ENCODE data around the gene MUTYH. TPM values are rescaled to one million over a fixed set of nuclear protein-coding genes. Genes with fewer than 3 reads are reported as not detected.

MUTYH gene
- total and polyA plus RNA-seq, 9 of the 15 experiments (the other 6 are each of a cell fraction or from before 2014, with no cell fraction given) = 3.4 to 53.5 (median 29.0) TPM

DNA sequence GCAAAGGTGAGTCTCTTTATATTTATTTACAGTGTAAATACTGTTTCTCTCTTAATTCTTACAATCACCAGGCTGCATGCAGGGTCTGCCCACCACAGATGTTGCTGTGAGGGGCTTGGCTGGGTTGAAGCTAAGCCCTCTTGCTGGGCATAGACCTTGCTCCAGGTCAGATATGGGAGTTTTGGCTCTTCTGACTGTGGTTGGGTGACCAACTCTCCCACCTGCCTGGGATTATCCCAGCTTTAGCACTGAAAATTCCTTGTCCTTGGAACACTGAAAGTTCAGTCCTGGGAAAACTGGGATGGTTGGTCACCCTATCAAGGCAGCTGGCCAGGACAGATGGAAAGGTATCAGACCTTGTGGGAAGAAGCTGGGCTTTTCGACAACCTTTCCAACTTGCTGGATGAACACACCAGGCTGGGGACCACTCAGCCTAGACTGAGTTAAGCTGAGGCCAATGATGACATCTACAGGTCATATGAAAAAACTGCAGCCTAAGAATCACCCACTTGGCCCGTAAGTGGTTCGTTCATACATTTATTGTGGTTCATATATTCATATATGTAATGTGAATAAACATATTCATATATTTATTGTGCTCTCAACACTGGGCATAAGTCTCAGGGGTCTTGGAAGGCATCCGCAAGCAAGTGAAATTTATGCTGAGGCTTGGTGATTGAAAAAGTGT, 40.1 kb downstream of the MUTYH start (continued):
- no peak for TF ChIP-seq NFRKB (IDR thresholded peaks at IDR 0.05; ENCODE audit: low read depth)
- TF ChIP-seq, protein P1, sequence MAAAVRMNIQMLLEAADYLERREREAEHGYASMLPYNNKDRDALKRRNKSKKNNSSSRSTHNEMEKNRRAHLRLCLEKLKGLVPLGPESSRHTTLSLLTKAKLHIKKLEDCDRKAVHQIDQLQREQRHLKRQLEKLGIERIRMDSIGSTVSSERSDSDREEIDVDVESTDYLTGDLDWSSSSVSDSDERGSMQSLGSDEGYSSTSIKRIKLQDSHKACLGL (CRISPR knock-in tag; IDR thresholded peaks at IDR 0.05; ENCODE audit: borderline replicate concordance, poor library complexity, severe bottlenecking) = no peak
- no peak for TF ChIP-seq ZNF551 (CRISPR knock-in tag; IDR thresholded peaks at IDR 0.05)
- TF ChIP-seq NKRF (IDR thresholded peaks at IDR 0.05; ENCODE audit: borderline replicate concordance) = no peak
- TF ChIP-seq ZNF764 (CRISPR knock-in tag; IDR thresholded peaks at IDR 0.05; ENCODE audit: low read depth) = no peak
- TF ChIP-seq BACH1 (tag; IDR thresholded peaks at IDR 0.05) = 0 out of 2 replicates have a peak, but pooled peaks have one; percentile 33
- TF ChIP-seq STAG1 (CRISPR knock-in tag; IDR thresholded peaks at IDR 0.05; ENCODE audit: borderline replicate concordance) = peak; percentile 67; the same call in 1 of the 2 replicates
- no peak for TF ChIP-seq TCF3 (CRISPR knock-in tag; IDR thresholded peaks at IDR 0.05)
- TF ChIP-seq, protein P2, sequence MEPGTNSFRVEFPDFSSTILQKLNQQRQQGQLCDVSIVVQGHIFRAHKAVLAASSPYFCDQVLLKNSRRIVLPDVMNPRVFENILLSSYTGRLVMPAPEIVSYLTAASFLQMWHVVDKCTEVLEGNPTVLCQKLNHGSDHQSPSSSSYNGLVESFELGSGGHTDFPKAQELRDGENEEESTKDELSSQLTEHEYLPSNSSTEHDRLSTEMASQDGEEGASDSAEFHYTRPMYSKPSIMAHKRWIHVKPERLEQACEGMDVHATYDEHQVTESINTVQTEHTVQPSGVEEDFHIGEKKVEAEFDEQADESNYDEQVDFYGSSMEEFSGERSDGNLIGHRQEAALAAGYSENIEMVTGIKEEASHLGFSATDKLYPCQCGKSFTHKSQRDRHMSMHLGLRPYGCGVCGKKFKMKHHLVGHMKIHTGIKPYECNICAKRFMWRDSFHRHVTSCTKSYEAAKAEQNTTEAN (CRISPR knock-in tag; IDR thresholded peaks at IDR 0.05) = no peak
- TF ChIP-seq, protein P3, sequence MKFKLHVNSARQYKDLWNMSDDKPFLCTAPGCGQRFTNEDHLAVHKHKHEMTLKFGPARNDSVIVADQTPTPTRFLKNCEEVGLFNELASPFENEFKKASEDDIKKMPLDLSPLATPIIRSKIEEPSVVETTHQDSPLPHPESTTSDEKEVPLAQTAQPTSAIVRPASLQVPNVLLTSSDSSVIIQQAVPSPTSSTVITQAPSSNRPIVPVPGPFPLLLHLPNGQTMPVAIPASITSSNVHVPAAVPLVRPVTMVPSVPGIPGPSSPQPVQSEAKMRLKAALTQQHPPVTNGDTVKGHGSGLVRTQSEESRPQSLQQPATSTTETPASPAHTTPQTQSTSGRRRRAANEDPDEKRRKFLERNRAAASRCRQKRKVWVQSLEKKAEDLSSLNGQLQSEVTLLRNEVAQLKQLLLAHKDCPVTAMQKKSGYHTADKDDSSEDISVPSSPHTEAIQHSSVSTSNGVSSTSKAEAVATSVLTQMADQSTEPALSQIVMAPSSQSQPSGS (CRISPR knock-in tag; IDR thresholded peaks at IDR 0.05) = no peak
- TF ChIP-seq, protein P4, sequence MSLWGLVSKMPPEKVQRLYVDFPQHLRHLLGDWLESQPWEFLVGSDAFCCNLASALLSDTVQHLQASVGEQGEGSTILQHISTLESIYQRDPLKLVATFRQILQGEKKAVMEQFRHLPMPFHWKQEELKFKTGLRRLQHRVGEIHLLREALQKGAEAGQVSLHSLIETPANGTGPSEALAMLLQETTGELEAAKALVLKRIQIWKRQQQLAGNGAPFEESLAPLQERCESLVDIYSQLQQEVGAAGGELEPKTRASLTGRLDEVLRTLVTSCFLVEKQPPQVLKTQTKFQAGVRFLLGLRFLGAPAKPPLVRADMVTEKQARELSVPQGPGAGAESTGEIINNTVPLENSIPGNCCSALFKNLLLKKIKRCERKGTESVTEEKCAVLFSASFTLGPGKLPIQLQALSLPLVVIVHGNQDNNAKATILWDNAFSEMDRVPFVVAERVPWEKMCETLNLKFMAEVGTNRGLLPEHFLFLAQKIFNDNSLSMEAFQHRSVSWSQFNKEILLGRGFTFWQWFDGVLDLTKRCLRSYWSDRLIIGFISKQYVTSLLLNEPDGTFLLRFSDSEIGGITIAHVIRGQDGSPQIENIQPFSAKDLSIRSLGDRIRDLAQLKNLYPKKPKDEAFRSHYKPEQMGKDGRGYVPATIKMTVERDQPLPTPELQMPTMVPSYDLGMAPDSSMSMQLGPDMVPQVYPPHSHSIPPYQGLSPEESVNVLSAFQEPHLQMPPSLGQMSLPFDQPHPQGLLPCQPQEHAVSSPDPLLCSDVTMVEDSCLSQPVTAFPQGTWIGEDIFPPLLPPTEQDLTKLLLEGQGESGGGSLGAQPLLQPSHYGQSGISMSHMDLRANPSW (CRISPR knock-in tag; IDR thresholded peaks at IDR 0.05) = peak; percentile 55; the same call in 1 of the 2 replicates
- TF ChIP-seq GABPB1 (CRISPR knock-in tag; IDR thresholded peaks at IDR 0.05) = 0 out of 2 replicates have a peak, but pooled peaks have one; percentile 17
- peak; percentile 79; the same call in 1 of the 2 replicates for TF ChIP-seq CC2D1A (IDR thresholded peaks at IDR 0.05)
- no peak for TF ChIP-seq ZNF134 (CRISPR knock-in tag; conservative IDR thresholded peaks at IDR 0.05)
- 0 out of 2 replicates have a peak, but pooled peaks have one; percentile 16 for TF ChIP-seq ATF3 (IDR thresholded peaks at IDR 0.05)
- TF ChIP-seq ATF3 (CRISPR knock-in tag; conservative IDR thresholded peaks at IDR 0.05) = no peak

Data from K562 (cell line).